Effector CD8-positive, alpha-beta T cell (primary cell): Measurements from ENCODE around the gene TENM4.
"Not testable (repeated sequence)": the region's sequence is repeated elsewhere in the genome, so short reads cannot be mapped to it uniquely, and the experiment has no call there.

Experiments
- DNase-seq: peaks from one replicate; lab custom pipeline; 2025; lab: John Stamatoyannopoulos, UW

Gene TENM4

DNA sequence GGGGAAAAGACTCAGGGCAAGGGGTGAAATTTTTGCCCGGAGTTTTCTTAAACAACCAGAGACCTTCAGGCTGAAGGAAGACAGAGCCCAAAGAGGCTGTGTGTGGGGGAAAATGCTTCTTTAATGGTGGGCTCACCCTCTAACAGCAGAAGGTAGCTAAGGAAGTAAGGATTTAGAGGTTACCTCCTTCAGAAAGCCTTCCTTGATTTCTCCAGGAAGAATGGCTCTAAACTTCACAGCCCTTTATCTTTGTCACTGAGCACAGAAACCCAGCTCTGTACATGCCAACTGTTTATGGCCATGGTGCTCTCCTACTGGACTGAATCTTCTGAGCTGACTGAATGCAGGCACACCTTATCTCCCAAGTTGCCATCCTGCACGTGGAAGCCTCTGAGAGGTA, 196.0 kb downstream of the TENM4 start:
- no peak for DNase-seq

DNA sequence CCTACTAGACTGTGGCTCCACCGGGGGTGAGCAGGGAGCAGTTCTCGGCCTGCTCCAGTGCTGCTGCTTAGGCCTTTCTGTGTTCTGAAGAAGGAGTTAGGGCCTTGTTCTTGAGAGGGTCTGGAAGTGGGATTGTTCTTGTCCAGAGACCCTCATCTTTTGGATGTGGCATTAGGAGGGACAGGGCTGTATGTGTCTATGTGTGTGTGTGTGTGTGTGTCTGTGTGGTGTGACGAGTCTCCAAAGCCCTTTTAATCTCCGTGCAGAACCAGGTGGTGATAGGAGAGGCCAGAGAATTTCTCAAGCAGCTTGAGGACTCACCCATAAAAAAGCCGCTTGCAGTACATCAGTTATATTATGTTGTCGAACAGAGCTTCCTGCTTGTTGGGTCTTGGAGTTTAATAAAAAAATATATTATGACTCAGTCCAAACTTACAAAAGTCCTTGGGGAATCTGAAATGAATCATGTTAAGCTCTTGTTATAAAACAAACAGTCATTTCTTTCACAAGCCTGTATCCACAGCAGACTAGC, 196.5 kb downstream of the TENM4 start:
- no peak for DNase-seq

DNA sequence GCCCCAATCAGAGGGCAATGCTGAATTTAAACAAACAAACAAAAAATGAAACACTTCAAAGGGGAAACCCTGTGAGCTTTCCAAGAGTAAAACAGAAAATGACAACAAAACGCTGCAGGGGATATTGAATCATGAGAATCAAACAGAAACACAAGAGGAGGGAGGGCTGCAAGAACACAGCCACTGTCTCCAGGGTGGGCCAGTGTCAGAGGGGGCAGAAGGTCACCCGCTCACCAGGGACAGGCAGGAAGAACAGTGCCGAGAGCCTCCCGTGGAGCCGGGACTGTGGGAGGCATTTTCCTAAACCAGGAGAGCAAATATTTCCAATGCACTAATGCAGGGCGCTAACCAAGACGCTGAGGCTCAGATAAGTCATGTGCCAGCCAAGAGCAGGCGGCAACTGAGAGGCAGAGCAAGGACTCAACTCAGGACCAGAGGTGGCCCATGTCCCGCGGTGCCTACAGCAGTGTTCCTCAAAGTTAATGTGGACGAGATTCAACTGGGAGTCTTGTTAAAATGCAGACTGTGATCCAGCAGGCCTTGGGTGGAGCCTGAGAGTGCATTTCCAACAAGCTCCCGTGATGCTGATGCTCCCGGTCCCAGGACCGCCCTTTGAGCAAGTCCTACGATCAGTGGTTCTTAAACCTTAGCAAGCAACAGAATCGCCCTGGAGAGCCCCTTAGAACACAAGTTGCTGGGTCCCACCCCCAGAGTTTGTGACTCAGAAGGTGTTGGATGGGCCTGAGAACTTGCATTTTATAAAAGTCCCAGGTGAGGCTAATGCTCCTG, 197.2 kb downstream of the TENM4 start:
- no peak for DNase-seq

DNA sequence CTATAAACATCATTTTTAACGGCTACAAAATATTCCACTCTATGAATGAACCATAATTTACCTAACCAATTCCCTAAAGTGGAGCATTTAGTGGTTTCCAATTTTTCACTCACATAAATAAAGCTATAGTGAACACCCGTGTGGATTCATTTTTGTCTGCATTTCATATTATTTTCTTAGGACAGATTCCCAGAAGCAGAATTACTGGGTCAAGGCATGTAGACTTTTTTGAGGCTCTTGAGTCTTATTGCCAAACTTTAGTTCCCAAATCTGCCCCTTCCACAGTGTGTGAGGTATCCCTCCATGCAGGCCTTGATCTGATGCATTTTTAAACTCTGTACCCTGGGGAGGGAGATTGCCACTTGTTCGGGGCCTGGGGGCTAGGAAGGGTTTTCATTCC, 198.2 kb downstream of the TENM4 start:
- DNase-seq: no peak

DNA sequence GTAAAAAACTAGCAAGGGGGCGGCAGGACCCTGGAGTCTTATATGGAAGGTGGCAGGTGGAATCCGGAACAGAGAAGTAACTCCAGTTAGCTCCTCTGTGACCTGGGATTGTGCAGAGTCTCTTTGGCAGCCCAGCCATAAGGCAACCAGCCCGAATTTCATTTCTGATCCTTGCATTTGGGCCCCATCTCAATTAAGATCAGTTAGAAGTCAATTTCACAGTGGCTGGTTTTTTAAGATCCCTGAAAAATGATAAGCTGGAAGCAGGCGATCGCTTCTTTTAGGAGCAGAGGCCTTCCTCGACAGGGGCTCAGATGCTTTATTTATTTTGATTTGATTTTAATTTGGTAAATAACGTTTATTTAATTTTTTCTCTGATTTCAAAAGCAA, 199.0 kb downstream of the TENM4 start:
- no peak for DNase-seq

DNA sequence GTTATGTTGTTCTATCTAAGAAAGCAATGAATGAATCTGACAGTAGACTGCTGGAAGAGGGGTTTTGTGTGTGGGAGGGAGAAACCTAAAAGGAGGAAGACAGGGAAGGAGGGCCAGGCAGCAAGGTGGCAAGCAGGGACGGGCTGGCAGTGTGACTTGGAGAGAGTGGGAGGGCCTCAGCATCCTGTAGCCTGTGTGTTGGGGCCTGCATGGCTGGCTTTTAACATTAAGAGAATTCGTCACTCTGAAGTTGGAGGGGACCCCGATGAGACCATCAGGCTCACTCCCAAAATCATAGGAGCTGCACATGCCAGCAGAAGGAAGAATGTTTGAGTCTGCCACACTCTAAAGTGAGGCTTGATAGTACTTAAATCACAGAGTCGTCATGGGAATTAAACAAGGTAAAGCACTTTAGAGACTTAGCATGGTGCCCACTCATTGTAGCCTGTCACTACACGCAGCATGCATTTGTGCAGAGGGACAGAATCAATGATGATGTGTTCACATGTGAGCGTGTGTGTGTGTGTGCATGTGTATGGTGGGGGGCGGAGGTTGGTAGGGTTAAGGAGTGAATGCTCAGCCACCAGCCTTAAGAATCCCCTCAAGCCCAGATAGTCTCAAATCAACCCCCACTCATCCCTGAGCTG, 199.5 kb downstream of the TENM4 start:
- DNase-seq: no peak

DNA sequence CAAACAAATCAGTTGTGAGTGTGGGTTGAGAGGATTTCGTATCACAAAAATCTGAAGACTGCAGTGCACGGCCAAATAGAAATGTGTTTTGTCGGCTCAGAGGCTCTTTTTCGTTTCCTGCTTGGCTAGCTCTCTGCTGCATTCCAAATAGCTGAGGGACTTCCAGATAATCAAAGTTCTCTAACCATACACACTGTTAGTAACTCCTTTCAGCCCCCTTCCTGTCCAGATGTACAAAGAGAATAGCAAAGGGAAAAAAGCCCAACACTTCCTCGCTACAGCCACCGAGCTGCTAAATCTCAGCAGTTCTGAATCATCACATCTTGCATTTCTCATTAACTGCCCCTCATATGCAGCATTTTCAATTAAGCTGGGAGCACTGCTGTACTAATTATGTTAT, 203.1 kb downstream of the TENM4 start:
- DNase-seq: no peak

DNA sequence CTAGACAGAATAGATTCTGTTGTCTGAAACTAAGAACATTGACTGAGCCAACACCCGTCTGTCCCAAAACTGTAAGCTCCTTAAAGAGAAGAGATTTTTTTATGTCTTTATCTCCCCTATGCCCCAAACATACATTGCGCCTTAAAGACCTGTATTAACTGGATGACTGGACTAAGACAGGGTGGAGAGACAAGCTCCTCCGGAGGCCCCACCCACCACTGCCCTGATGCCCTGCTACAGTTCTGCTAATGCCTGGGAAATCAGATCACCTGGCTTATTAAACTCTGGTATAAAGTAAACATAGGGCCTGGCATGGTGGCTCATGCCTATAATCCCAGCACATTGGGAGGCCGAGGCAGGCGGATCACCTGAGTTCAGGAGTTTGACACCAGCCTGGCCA, 203.7 kb downstream of the TENM4 start:
- DNase-seq: no peak

DNA sequence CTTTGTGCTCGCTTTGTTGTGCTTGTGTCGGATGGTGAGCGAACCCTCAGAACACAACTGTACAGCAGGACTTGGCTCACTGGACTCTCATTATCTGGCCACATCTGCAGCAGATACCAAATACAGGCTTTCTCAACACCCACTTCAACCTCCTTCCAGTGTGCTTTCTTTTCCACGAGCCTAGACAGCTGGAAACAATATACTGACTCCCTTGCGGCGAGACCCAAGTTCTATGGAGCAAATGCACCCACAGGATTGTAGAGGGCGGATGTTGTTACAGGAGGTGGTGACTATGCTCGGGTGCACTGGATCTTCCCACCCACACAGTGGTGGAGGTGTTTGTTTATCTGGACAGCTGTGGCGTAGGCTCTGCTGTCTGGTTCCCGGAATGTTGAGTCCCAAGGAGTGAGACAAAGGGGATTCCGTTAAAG, 204.3 kb downstream of the TENM4 start:
- no peak for DNase-seq

DNA sequence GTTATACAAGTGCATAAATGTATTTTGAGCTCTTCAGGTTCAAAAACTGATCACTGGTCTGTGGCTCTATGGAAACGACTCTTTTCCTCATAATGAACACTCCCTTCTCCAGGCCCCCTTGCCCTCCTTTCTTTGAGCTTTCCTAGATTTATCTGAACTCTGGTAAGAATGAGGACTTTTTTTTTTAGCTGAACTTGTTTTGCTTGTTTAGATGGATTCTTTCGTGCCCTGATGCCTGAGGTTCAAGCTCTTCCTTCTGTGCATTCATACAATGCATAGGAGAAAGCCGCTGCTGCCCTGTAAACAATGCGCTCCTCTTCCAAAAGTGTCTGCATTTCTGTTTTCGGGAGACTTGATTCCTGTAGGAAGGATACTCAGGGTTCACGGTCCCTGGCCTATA, 205.1 kb downstream of the TENM4 start:
- DNase-seq: no peak

DNA sequence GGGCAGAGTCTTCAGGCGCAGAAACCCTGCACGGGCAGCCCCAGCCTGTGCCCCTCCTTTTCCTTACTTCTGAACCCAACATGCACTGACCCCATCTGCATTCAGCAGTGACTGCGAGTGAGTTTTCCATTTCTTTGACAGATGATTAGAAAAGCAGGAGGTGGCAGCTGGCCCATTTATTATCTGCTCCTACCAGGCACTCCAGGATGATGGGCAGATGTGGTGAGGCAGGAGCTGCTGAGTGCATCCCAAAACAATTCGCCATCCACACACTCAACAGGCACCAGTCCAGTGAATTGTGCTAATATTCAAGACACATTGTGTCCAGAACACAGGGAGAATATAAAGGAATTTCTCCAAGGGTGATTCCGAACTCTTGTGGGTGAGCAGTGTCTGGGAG, 208.5 kb downstream of the TENM4 start:
- DNase-seq: no peak

DNA sequence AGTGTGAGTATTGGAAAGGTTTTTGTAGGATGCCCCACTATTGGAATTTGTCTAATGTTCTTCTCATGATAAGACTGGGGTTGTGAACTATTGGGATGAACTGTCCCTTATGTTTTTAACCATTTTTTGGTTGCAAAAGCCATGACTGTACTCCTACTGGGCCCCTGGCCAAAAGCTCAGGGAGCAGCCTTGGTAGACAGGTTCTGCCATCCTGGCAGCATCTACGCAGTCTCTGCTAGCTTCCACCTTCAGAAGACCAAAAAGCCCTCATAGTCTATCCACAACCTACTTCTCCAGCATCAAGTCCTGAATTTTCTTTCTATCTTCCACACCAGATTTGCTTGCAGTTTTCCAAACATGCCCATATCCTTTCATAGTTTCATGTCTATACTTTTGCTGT, 211.8 kb downstream of the TENM4 start:
- DNase-seq: no peak

DNA sequence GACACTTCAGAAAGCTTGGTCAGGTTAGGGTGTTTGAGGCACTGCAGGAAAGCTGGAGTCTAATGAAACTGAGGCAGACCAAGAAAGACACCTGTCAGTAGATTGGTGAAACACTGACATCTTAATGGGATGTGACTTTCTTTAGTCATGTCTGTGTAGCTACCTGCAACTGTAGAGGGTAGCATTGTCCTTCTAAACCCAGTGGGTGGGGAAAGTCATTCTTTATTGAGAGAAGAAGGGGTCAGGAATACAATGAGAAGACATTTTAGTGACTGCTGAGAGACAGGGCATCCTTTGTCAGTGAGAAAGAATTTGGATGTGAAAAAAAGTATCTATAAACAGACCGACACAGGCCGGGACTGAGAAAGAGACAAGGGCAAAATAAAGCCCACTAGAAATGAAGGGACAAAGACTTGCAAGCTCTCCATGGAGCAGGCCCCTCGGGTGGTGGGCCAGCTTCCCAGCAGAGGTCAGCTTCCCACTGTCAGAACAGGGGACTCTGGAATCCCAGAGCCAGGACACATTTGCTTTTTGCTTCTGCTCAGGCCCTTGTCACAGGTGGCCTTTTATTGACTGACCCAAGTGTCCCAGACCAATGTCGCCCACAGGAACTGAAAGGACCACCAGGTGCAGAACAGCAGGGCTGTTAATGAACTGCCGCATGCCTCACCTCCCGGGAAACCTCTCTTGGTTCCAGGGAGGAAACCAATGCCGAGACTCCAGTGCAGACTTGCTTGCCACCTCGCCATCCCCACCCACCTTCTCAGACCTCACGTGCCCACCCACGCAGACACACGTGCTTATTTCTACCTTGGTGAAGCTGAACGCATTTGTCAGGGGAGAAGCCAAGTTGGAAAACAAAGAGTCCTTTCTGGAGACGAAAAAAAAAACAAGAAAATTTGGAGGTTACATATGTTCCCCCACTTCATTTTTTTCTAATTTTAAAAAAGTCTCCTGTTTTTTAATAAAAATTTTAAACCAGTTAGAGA, 212.8 kb downstream of the TENM4 start:
- DNase-seq: no peak

DNA sequence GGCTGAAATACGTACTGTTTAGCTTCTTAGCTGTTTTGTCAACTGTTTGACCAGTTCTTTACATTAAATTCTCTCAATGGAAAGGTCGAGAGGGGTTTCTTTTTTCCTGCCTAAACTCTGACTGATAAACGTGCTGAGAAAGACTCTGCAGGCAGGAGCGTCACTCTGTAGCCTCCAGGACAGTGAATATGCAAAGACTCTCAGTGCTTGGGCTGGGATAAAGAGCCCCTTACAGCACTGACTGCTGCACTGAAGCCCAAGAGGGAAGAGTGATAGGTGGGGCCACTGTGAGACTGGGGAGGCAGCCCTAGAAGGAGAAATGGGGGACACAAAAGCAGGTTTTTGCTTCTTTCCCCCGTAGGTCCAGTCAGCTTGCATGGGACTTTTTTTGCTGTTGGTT, 213.5 kb downstream of the TENM4 start:
- no peak for DNase-seq

DNA sequence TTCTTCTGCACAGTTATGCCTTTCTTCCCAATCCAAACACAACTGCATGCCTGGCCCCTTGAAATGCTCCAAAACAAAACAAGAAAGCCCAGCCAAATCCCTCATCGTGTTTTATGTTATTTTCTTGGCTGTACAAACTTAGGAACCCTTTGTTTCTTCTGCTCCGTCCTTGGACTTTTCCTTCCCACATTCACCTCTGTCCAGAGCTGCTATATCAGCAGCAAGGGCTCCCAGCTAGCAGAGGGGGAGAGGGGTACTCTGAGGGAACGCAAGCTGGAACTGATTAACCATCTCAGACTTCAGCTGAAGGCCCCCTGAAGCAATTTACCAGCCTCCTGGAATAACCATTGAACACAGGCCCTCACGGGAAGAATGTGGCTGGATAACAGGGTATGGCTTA, 214.7 kb downstream of the TENM4 start:
- DNase-seq: no peak

DNA sequence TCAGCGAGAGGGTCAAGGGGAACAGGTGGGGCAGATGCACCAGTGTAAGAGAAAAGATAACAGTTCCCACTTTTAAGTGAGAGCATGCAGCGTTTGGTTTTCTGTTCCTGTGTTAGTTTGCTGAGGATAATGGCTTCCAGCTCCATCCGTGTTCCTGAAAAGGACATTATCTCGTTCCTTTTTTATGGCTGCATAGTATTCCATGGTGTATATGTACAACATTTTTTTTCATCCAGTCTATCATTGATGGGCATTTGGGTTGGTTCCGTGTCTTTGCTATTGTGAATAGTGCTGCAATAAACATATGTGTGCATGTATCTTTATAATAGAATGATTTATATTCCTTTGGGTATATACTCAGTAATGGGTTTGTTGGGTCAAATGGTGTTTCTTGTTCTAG, 218.7 kb downstream of the TENM4 start:
- not testable (repeated sequence) for DNase-seq

DNA sequence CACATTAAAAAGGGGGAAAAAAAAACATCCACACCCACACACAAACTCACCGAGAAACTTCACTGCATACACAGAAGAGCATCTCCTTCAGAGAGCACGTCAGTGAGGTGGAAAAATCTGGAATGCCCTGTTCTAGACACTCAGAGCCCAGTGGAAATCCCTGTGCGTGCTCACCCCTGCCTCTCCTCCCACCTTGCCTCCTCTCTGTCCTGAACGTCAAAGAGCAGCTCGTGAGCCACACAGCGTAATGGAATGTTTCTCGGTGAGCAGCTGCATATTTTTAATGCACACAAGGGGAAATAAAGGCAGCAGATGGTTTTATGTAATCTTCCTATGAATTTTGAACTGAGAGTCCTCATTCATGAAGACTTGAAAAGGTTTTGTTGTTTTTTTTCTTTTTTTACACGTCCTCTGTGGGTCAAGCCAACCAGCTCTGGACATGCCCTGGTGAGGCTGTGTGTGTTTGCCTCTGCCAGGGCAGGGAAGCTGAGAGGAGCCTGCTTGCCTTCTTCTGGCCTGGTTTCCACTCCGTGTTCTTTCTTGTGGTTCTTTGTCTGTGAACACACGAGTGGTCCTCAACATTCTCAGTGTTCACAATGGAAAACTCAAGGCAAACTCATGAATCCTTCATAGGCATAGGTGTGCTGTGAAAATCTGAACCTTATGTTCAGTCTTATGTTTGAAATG, 219.2 kb downstream of the TENM4 start:
- no peak for DNase-seq

DNA sequence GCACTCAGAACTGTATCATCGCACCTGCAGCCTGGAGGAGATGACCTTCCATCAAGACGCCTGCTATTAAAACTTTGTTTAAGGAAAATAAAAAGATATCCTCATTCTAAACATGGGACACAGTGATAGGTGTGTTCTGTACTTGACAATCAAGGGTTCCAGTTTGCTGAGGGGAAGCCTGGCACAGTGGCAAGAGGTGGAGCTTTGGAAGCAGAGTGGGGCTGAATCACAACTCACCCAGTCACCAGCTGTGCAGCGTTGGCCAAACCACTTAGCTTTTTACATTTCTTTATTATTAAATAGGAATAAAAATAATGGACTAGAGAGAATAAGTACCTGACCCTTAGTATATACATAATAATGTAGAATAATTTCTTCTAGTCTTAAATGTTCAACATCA, 220.7 kb downstream of the TENM4 start:
- DNase-seq: no peak

DNA sequence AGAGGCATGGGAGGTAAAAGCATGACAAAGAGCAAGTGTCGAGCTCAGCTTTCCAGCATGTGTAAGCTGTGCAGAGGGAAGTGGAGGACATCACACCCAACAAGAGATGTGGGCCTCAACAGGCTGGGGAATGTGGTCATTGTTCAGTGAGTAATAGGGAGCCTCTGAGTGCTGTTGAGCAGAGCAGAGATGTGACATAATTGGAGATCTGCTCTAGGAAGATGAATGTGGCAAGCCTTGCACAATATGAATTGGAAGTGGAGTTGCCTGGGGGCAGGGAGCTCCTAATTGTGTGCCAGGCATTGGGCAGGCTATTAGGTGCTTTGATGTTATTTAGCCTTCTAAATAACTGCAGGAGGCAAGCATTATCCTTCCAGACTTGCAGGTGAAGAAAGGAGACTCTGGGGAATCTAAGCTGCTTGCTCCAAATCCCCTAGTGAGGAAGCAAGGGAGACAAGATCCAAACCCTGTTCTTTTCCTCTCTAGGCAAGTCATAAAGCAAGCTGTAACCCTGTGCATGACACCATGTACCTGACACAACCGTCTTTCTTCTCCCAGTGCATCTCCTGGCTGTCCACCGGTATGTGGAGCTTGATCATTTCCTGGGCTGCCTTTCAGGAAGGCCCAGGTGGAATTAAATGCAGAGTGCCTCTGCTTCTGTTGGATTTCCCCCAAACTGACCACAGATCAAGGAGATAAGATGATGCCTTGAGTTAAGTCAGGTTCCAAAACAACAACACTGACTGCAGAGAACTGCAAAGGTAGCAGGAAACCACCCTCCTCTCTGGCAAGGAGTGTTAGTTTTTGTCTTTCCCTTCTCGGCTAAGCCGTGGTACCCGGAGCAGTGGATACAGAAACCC, 221.4 kb downstream of the TENM4 start:
- no peak for DNase-seq

DNA sequence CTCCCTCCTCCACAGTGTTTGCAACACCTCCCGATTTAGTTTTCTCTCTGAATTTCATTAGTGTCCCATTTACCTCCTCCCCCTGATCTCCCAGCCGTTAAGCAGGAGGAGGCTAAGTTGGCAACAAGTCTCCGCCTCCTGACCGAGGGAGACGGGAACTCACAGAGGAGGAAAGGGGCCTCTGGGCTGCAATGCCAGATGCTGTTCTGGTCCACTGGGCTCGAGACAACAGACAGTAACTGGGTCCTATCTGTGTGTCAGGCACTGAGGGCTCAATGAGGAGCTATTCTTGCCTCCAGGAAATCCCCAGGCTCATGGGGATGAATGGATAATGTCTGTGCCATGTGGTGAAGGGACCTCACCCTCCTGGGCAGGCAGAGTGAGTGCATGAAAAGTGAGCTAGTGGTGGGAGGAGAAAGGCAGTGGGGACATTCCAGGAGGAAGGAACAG, 228.1 kb downstream of the TENM4 start:
- DNase-seq: no peak
